Measurements from ENCODE around the gene IFI44L. TPM values are rescaled to one million over a fixed set of nuclear protein-coding genes. Genes with fewer than 3 reads are reported as not detected.

IFI44L gene
- not detected for polyA plus RNA-seq (2012; ENCODE audit: insufficient read length, low read depth)

DNA sequence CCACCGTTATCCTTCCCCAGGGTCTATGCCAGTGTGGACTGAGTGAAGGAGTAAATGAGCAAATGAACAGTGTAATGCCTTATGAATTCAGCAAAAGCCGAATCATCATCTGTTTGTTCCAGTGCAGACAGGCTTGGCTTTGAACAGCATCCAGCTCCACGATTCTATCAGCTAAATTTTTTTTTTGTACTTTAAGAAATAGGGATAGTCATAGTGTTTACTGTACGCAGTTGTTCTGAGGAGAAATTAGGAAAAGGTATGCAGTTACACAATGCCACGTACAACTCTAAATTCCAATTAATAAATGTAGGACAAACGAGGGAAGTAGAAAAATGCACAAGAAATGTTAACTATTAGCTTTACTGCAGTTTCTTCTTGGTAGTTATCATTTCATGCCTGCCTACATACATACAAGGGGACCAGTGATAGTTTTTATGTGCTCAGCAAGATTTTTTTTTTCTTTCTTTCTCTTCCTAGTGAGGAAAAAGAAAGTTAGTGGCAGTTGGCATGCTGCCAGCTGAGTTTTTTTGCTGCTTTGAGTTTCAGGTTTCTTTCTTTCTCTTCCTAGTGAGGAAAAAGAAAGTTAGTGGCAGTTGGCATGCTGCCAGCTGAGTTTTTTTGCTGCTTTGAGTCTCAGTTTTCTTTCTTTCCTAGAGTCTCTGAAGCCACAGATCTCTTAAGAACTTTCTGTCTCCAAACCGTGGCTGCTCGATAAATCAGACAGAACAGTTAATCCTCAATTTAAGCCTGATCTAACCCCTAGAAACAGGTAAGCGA, at the start of gene IFI44L:
IFI44L (plus strand) TSS at position 646 of the 777 bp plus-strand sequence. CDS start 7,468 bp downstream, outside the sequence.
- TF ChIP-seq TAF1 (IDR thresholded peaks at IDR 0.05; ENCODE audit: borderline replicate concordance, insufficient read depth, low read length) (no peak), POLR2AphosphoS5 (IDR thresholded peaks at IDR 0.05; ENCODE audit: low read depth, low read length) (no peak), FOXP2 (optimal IDR thresholded peaks at IDR 0.05; ENCODE audit: borderline replicate concordance, extremely low read depth, extremely low read length, insufficient read depth) (no peak), SIN3A (IDR thresholded peaks at IDR 0.05; ENCODE audit: borderline replicate concordance, insufficient read depth, low read length) (no peak)
- TF ChIP-seq, protein P1, sequence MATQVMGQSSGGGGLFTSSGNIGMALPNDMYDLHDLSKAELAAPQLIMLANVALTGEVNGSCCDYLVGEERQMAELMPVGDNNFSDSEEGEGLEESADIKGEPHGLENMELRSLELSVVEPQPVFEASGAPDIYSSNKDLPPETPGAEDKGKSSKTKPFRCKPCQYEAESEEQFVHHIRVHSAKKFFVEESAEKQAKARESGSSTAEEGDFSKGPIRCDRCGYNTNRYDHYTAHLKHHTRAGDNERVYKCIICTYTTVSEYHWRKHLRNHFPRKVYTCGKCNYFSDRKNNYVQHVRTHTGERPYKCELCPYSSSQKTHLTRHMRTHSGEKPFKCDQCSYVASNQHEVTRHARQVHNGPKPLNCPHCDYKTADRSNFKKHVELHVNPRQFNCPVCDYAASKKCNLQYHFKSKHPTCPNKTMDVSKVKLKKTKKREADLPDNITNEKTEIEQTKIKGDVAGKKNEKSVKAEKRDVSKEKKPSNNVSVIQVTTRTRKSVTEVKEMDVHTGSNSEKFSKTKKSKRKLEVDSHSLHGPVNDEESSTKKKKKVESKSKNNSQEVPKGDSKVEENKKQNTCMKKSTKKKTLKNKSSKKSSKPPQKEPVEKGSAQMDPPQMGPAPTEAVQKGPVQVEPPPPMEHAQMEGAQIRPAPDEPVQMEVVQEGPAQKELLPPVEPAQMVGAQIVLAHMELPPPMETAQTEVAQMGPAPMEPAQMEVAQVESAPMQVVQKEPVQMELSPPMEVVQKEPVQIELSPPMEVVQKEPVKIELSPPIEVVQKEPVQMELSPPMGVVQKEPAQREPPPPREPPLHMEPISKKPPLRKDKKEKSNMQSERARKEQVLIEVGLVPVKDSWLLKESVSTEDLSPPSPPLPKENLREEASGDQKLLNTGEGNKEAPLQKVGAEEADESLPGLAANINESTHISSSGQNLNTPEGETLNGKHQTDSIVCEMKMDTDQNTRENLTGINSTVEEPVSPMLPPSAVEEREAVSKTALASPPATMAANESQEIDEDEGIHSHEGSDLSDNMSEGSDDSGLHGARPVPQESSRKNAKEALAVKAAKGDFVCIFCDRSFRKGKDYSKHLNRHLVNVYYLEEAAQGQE (IDR thresholded peaks at IDR 0.05; ENCODE audit: insufficient read depth in 1 of 2, low read depth in 2 of 2, low read length in 2 of 2): no peak

DNA sequence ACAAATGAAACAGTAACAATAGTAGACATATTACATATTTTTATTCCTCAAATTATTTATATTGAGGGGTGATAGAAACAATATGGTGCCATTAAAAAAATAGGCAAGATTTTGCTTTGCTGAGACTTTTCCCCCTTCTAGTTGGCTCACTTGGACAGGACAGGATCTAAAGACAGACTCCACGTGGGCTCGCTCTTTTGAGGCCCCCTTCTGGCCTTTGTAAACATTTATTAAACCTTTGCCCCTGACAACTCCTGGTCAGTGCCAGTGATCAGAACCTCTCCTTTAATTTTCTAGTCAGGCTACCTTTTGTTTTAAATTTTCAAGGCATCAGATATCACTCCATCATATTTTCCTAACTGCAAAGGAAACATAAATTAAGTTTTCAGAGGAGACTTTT, 49.7 kb upstream of the IFI44L start:
- TF ChIP-seq FOXP2 (optimal IDR thresholded peaks at IDR 0.05; ENCODE audit: borderline replicate concordance, extremely low read depth, extremely low read length, insufficient read depth) (no peak), POLR2AphosphoS5 (IDR thresholded peaks at IDR 0.05; ENCODE audit: low read depth, low read length) (no peak), TAF1 (IDR thresholded peaks at IDR 0.05; ENCODE audit: borderline replicate concordance, insufficient read depth, low read length) (no peak), SIN3A (IDR thresholded peaks at IDR 0.05; ENCODE audit: borderline replicate concordance, insufficient read depth, low read length) (no peak)
- TF ChIP-seq, protein P1 (IDR thresholded peaks at IDR 0.05; ENCODE audit: insufficient read depth in 1 of 2, low read depth in 2 of 2, low read length in 2 of 2): no peak

DNA sequence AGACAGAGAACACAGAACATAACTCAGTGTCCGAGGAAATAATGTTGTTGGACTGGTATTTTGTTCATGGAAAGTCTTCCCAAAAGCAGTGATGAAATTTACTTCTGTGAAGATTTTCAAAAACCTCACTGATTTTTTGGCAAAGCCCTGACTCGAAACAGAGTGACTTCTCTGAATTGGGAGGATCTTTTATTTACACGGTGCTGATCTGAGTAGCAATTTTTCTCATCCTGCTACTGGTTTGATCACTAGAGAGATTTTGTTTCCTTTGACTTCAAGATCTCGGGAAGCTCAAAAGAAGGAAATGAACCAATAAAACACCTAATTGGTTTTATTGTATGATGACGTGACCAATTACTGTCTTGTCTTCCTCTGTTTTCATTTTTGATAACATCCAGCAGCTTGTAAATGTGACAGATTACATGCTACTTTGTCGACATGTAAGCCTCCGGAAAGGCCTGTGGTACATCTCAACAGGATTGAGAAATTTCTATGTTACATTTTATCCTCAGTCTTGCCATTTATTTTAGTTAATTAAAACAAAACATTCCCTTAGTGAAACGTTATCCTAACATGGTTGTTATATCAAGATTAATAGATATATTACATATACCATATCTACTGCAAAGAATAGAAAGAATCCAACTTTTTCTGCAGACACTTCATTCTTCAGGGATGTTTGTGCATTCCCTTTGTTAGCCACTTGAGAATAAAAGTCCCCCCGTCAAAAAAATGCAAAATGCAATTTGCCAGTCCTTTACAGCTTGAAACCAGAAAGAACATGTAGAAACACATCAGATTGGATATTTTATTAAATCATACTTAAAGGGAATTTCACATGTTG, 42.8 kb upstream of the IFI44L start:
- TF ChIP-seq, protein P1 (IDR thresholded peaks at IDR 0.05; ENCODE audit: insufficient read depth in 1 of 2, low read depth in 2 of 2, low read length in 2 of 2): no peak
- TF ChIP-seq TAF1 (IDR thresholded peaks at IDR 0.05; ENCODE audit: borderline replicate concordance, insufficient read depth, low read length) (no peak), FOXP2 (optimal IDR thresholded peaks at IDR 0.05; ENCODE audit: borderline replicate concordance, extremely low read depth, extremely low read length, insufficient read depth) (no peak), SIN3A (IDR thresholded peaks at IDR 0.05; ENCODE audit: borderline replicate concordance, insufficient read depth, low read length) (no peak)

DNA sequence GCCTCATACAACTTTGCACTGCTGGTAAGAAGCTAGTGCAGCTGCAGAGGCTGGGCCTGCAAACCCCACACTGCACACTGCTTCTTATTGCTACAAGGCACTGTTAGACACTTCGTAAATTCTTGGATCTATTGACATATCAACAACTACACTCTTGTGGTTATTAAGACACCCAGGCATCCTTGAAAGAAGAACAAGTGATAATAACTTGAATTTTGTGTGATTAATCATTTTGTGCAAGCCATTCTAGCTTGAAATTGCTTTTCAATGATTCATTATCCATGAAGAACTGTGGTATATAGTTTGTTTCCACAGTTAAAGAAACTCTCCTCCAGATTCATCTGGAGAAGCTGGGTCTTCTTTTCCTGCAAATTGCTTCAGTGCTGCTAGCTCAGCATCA, 33.7 kb upstream of the IFI44L start:
- TF ChIP-seq, protein P1 (IDR thresholded peaks at IDR 0.05; ENCODE audit: insufficient read depth in 1 of 2, low read depth in 2 of 2, low read length in 2 of 2): no peak
- TF ChIP-seq TAF1 (IDR thresholded peaks at IDR 0.05; ENCODE audit: borderline replicate concordance, insufficient read depth, low read length) (no peak), POLR2AphosphoS5 (IDR thresholded peaks at IDR 0.05; ENCODE audit: low read depth, low read length) (no peak), SIN3A (IDR thresholded peaks at IDR 0.05; ENCODE audit: borderline replicate concordance, insufficient read depth, low read length) (no peak), FOXP2 (optimal IDR thresholded peaks at IDR 0.05; ENCODE audit: borderline replicate concordance, extremely low read depth, extremely low read length, insufficient read depth) (no peak)
